ENCODE results near the gene PUDP. TPM values are rescaled to one million over a fixed set of nuclear protein-coding genes. Genes with fewer than 3 reads are reported as not detected.

PUDP gene
- polyA plus RNA-seq (2011; rRNA removed) (26.4 and 32.0 TPM in 2 replicates), polyA minus RNA-seq (2011; rRNA and poly(A)+ RNA removed) (24.0 and 25.6 TPM in 2 replicates)

DNA sequence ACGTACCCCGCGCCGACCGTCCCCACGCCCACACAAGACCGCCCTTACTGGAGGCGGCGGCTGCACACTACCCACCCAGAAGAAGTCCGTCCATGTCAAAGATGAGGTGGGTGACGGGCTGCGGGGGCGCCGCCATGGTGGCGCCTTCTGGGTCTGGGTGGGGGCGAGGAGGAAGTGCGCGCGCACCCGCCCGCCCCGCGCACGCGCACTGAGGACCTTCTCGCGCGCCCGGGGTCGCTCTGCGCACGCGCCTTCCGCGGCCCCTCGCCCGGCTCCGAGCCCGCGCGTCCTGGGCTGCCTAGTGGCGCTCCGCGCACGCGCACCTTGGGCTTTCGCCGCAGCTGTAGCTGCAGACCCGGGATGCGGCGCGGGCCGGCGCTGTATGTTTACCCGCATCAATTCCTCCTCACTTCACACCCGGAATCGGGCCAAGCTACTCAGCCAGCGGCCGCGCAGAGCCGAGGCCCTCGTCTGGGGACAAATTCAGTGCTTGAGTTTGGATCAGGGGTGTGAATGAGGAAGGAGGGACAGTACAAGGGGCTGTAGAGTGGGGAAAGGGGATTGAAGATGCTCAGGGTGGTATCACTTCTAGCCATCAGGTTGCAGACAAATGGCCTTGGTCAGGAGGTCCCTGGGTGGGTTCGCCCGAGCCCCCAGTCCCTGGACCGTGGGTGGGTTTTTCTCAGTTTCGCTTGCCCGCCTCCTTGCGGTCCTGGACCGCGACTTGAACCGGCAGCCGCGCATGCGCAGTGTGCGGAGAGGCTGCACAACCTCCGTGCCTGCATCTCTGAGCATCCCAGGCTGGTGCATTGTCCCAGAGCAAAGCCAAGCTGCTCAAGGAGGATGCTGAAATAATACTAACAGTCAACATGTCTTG, at the start of gene PUDP:
TSS of gene PUDP (minus strand) at position 176 of the 877 bp plus-strand sequence. CDS start at position 136, 40 bp downstream.
- no peaks in the 10 kb centered on the region for H3K27me3 ChIP-seq (ENCODE audit: control insufficient read depth, insufficient read depth, low read length)
- peak within 1 kb of the TSS; percentile 84 for H3K4me3 ChIP-seq (ENCODE audit: low read depth, low read length)
- H3K27ac ChIP-seq (ENCODE audit: low read depth, low read length) = peak within 1 kb of the TSS; percentile 81
- CTCF ChIA-PET = interaction anchor here (1.4 kb wide), 1 partner anchor 15 kb away, joined by 3 read pairs; no protein-coding TSS in a partner anchor
- no peaks in the 10 kb centered on the region for H3K9me3 ChIP-seq (ENCODE audit: control insufficient read depth, insufficient read depth, low read length)
- POLR2A ChIA-PET = no interaction called here
- DNase-seq (ENCODE audit: low read depth, low spot score) = peak; percentile 55
- TF ChIP-seq, protein P1, sequence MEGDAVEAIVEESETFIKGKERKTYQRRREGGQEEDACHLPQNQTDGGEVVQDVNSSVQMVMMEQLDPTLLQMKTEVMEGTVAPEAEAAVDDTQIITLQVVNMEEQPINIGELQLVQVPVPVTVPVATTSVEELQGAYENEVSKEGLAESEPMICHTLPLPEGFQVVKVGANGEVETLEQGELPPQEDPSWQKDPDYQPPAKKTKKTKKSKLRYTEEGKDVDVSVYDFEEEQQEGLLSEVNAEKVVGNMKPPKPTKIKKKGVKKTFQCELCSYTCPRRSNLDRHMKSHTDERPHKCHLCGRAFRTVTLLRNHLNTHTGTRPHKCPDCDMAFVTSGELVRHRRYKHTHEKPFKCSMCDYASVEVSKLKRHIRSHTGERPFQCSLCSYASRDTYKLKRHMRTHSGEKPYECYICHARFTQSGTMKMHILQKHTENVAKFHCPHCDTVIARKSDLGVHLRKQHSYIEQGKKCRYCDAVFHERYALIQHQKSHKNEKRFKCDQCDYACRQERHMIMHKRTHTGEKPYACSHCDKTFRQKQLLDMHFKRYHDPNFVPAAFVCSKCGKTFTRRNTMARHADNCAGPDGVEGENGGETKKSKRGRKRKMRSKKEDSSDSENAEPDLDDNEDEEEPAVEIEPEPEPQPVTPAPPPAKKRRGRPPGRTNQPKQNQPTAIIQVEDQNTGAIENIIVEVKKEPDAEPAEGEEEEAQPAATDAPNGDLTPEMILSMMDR (IDR thresholded peaks at IDR 0.05; ENCODE audit: low read depth, low read length) = peak; percentile 41

DNA sequence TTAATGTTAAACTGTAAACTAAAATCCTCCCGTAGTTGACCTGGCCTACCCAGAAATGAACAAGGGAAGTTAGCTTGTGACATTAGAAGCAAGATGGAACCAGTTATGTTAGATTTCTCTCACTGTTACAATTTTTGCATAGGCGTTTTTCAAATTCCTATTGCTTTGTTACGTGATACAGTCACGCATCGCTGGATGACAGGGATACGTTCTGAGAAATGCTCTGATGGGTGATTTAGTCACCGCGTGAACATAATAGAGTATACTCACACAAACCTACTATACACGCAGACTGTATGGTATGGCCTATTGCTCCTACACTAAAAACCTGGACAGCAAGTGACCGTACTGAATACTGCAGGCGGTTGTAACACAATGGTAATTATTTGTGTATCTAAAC, 46.7 kb upstream of the PUDP start:
- no peak for DNase-seq (ENCODE audit: low read depth, low spot score)
- Histone ChIP-seq H3K4me3 (ENCODE audit: low read depth, low read length) (no peak overlapping the region), H3K9me3 (ENCODE audit: control insufficient read depth, insufficient read depth, low read length) (no peaks in the 10 kb centered on the region), H3K27me3 (ENCODE audit: control insufficient read depth, insufficient read depth, low read length) (no peaks in the 10 kb centered on the region), H3K27ac (ENCODE audit: low read depth, low read length) (no peak overlapping the region)
- ChIA-PET POLR2A (no interaction called here), CTCF (no interaction called here)
- TF ChIP-seq, protein P1 (IDR thresholded peaks at IDR 0.05; ENCODE audit: low read depth, low read length) = no peak

DNA sequence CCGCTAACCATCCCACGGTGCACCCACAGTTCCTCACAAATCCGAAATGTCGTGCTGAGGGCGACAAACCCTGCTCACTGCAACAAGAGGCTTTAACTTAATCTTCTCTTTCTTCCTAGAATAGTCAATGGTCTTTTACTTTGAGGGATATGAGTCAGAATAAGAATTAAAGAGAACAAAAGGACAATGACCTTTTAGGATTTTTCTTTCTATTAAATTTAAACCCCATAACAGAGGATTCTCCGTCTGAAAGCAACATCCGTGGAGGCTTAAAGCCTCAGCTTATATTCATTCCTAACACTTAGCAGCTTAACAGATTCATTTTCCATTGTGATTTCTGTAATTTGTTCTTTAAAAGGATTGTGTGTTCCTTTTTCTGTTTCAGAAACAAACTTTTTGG, 44.9 kb upstream of the PUDP start:
- DNase-seq (ENCODE audit: low read depth, low spot score) = no peak
- TF ChIP-seq, protein P1 (IDR thresholded peaks at IDR 0.05; ENCODE audit: low read depth, low read length) = no peak
- Histone ChIP-seq H3K27ac (ENCODE audit: low read depth, low read length) (no peak overlapping the region), H3K9me3 (ENCODE audit: control insufficient read depth, insufficient read depth, low read length) (no peaks in the 10 kb centered on the region), H3K4me3 (ENCODE audit: low read depth, low read length) (no peak overlapping the region), H3K27me3 (ENCODE audit: control insufficient read depth, insufficient read depth, low read length) (no peaks in the 10 kb centered on the region)
- CTCF ChIA-PET = interaction anchor here (0.7 kb wide), 3 partner anchors 22 to 719 kb away, joined by 3 to 5 read pairs (median 4); no protein-coding TSS in a partner anchor
- POLR2A ChIA-PET = no interaction called here

DNA sequence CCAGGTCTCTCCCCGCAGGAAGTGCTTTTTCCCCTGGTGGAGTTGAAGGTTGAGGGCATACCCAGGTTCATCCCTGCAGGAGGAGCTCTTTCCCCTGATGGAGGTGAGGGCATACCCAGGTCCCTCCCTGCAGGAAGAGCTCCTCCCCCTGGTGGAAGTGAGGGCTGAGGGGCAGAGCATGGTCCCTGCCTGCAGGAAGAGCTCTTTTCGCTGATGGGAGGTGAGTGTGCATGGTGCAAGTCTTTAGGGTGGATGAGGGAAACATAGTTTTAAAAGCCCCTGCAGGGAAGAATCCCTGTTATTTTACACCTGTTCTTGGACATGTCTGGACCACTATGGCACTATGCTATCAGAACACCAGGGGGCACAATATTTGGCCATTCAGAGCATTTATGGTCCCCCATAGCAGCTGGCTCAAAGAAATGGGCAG, 43.7 kb upstream of the PUDP start:
- Histone ChIP-seq H3K27me3 (ENCODE audit: control insufficient read depth, insufficient read depth, low read length) (no peaks in the 10 kb centered on the region), H3K27ac (ENCODE audit: low read depth, low read length) (no peak overlapping the region), H3K4me3 (ENCODE audit: low read depth, low read length) (no peak overlapping the region), H3K9me3 (ENCODE audit: control insufficient read depth, insufficient read depth, low read length) (no peaks in the 10 kb centered on the region)
- TF ChIP-seq, protein P1 (IDR thresholded peaks at IDR 0.05; ENCODE audit: low read depth, low read length) = peak; percentile 34
- CTCF ChIA-PET = interaction anchor here (0.7 to 1.2 kb wide), 3 partner anchors 8 to 734 kb away, joined by 4 to 6 read pairs (median 4); no protein-coding TSS in a partner anchor
- POLR2A ChIA-PET = no interaction called here
- DNase-seq (ENCODE audit: low read depth, low spot score) = no peak

DNA sequence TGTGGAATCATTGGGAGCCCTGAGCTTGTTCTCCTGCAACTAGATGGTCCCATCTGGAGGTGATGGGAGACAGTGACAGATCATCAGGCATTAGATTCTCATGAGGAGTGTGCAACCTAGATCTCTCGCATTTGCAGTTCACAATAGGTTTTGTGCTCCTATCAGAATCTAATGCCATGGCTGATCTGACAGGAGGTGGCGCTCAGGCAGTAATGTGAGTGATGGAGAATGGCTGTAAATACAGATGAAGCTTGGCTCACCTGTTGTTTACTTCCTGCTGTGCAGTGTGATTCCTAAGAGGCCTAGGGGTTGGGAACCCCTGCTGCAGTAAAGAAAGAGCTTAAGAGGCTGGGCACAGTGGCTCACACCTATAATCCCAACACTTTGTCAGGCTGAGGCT, 42.2 kb upstream of the PUDP start:
- DNase-seq (ENCODE audit: low read depth, low spot score) = no peak
- POLR2A ChIA-PET = no interaction called here
- TF ChIP-seq, protein P1 (IDR thresholded peaks at IDR 0.05; ENCODE audit: low read depth, low read length) = no peak
- CTCF ChIA-PET = no interaction called here
- H3K9me3 ChIP-seq (ENCODE audit: control insufficient read depth, insufficient read depth, low read length) = no peaks in the 10 kb centered on the region
- no peak overlapping the region for H3K4me3 ChIP-seq (ENCODE audit: low read depth, low read length)
- no peaks in the 10 kb centered on the region for H3K27me3 ChIP-seq (ENCODE audit: control insufficient read depth, insufficient read depth, low read length)
- H3K27ac ChIP-seq (ENCODE audit: low read depth, low read length) = no peak overlapping the region

Data from AG04450 (cell line).